HG02588 (cell line): ENCODE measurements around the gene FASTKD3.
"Not testable (repeated sequence)": the region's sequence is repeated elsewhere in the genome, so short reads cannot be mapped to it uniquely, and the experiment has no call there.

Experiments used
- ATAC-seq: cut with Tn5 transposase; IDR thresholded peaks from one replicate; pipeline ENCODE4 v1.9.1; 2021; ENCODE audit warnings: mild to moderate bottlenecking, moderate library complexity; ENCODE audit not compliant: unreplicated experiment

Gene FASTKD3, protein sequence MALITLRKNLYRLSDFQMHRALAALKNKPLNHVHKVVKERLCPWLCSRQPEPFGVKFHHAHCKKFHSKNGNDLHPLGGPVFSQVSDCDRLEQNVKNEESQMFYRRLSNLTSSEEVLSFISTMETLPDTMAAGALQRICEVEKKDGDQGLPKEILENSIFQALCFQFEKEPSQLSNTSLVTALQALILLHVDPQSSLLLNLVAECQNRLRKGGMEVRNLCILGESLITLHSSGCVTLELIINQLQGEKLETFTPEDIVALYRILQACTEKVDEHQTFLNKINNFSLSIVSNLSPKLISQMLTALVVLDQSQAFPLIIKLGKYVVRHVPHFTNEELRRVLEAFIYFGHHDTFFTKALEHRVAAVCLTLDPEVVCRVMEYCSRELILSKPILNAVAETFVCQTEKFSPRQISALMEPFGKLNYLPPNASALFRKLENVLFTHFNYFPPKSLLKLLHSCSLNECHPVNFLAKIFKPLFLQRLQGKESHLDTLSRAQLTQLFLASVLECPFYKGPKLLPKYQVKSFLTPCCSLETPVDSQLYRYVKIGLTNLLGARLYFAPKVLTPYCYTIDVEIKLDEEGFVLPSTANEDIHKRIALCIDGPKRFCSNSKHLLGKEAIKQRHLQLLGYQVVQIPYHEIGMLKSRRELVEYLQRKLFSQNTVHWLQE

DNA sequence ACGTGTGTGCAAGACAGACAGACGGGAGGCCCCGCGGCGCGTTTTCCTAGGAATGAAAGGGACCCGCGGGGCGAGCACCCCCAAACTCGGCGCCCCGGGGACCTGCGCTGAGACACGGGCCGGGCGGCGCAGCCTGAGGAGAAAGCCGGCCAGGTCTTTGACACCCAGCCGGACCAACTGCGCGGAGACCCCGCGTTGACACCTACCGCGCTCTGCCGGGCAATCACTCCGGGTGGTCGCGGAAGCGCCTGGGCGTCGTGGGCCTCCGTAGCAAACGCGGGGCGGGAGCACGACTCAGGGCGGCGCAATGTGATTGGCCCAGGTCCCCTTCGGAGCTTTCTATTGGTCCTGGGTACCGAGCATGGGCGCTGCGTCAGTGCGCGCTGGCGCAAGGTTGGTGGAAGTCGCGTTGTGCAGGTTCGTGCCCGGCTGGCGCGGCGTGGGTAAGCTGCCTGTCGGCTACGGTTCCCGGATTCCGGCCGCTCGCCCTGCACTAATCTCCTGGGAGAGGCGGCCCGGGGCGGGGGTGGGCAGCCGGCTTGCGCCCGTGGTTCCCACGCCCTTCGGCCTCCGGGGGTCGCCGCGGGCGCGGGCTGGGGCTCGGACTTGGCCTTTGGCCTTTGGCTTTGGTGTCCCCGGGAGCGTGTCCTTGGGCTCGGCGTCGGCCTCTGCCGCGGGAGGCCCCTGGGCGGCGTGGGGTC, at the start of gene FASTKD3, which contains the start of gene MTRR:
TSS of gene FASTKD3 (minus strand) at position 259 of the 701 bp plus-strand sequence. CDS start 948 bp downstream, outside the sequence.
TSS of gene MTRR (plus strand) at position 376 of the 701 bp plus-strand sequence. CDS start 1,647 bp downstream, outside the sequence.
- ATAC-seq = peak; percentile 98

DNA sequence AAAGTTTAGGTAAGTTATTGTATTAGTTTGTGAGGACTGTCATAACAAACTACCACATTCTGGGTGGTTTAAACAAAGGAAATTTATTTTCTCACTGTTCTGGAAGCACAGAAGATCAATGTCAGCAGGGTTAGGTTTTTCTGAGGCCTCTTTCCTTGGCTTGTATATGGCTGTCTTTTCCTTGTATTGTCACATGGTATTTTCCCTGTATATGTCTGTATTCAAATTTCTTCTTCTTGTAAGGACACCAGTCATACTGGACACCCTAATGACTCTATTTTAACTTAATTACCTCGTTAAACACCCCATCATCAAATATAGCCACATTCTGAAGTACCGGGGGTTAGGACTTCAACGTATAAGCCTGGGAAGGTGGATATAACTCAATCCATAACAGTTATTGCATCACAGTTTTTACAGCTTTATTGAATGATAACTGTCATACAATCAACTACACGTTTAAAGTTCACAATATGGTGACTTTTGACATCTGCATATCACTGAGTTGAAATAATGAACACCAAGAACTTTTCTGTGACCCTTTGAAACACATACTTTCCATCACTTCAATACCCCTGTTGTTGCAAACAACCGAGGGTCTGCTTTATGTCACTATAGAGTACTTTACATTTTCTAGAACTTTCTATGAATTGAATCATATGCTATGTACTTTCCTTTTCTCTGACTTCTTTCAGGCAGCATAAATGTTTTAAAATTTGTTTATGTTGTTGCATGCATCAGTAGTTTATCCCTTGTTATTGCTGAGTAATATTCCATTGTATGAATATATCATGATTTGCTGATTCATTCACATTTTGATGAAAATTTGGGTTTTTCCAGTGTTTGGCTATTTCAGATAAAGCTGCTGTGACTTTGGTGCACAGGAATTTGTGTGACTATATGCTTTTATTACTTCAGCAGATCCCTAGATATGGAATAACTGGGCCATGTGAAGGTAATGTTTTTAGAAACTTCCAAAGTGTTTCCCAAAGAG, 48.6 kb upstream of the FASTKD3 start:
- no peak for ATAC-seq

DNA sequence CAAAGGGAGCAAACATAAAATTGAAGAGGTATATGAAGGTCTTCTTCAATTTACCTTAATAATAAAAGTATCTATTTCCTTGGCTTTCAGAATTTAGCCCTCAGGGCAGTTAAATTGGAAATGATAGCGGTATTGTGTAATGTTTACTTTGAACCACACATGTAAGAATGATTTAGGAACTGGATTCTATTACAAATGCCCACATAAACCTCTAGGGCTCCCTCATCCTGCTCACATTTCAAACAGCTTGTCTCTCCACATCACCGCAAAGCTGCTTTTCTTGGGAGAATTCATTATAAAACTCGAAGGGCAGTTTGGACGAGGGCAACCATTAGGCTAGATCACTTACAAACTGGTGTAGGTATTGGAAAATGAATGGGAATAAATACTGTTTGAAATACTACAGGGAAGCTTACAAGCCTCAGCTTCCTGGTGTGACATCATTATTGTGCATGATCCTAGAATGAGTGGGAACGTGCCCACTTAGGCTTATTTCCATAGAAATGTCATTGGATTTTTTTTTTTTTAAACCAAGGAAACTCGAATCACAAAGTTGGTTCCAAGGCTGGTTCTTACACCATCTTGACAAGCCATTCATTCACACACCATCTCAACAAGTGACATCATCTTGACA, 47.5 kb upstream of the FASTKD3 start:
- no peak for ATAC-seq

DNA sequence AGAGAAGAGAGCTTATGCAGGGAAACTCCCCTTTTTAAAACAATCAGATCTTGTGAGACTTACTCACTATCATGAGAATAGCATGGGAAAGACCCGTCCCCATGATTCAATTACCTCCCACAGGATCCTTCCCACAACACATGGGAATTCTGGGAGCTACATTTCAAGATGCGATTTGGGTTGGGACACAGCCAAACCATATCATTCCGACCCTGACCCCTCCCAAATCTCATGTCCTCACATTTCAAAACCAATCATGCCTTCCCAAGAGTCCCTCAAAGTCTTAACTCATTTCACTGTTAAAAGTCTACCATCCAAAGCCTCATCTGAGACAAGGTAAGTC, 42.6 kb upstream of the FASTKD3 start:
- not testable (repeated sequence) for ATAC-seq

DNA sequence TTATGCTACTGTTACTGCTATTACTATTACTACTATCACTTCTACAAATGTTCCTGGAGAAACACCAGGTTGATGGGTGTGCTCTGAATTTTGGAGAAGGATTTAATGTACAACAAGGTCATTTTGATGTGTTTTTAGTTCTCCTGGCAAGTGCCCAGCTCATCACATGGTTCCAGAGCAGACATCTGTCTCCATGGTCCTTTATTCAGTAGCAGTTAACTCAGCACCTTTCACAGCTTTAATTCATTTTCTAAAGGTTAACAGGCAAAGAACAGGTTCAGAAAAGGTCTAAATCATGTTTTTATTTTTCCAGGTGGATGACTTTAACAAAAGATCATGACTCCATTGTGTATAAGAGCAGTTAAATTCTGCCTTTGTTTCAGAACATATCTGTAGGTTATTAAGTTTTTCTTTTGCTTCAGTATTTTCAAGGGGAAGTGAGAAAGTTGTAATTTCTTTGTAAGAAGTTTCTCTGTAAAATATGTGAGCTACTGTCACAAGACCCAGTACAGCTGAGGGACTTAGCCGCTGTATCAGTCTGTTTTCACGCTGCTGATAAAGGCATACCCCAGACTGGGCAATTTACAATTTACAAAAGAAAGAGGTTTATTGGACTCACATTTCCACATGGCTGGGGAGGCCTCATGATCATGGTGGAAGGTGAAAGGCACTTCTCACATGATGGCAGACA, 42.1 kb upstream of the FASTKD3 start:
- no peak for ATAC-seq

DNA sequence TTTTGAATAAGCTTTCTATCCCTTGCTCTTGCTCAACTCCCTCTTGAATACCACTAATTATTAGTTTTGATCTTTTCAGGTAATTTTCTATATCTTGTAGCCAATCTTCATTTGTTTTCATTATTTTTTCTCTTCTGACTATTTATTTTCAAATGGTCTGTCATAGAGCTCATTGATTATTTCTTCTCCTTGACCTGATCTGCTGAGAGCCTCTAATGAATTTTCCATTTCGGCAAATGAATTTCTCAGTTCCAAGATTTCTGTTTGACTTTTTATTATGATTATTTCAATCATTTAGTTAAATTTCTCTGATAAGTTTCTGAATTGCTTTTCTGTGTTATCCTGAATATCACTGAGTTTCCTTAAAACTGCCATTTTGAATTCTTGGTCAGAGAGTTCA, 39.5 kb upstream of the FASTKD3 start:
- ATAC-seq = no peak

DNA sequence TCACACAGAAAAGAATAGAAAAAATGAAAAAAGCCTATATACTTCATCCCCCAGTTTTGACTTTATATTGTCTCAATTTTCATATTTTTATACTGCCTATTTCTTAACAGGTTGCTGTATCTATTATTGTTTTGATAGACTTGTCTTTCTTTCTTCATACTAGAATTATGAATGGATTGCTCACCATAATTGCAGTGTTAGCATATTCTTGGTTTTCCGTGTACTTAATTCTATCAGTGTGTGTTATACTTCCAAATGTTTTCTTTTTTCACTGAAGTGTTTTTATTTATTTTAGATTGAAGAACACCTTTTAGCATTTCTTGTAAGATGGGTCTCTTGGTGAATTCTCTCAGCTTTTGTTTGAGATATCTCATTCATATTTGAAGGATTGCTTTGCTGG, 38.8 kb upstream of the FASTKD3 start:
- no peak for ATAC-seq

DNA sequence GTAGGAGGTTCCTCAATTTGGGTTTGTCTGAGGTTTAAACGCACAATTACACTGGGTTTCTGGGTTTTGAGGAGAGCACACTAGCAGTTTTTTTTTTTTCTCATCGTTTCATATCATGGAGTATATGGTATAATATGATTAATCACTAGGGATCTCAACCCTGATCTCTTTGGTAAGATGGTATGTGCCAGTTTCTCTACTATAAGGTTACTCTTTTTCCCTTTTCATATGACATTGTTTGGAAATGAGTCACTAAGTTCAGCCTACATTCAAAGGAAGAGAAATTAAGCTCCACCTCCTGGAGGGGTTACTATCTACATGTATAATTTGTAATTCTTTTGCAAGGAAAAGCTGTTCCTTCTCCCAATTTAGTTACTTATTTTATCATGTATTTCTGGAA, 35.3 kb upstream of the FASTKD3 start:
- ATAC-seq = no peak

DNA sequence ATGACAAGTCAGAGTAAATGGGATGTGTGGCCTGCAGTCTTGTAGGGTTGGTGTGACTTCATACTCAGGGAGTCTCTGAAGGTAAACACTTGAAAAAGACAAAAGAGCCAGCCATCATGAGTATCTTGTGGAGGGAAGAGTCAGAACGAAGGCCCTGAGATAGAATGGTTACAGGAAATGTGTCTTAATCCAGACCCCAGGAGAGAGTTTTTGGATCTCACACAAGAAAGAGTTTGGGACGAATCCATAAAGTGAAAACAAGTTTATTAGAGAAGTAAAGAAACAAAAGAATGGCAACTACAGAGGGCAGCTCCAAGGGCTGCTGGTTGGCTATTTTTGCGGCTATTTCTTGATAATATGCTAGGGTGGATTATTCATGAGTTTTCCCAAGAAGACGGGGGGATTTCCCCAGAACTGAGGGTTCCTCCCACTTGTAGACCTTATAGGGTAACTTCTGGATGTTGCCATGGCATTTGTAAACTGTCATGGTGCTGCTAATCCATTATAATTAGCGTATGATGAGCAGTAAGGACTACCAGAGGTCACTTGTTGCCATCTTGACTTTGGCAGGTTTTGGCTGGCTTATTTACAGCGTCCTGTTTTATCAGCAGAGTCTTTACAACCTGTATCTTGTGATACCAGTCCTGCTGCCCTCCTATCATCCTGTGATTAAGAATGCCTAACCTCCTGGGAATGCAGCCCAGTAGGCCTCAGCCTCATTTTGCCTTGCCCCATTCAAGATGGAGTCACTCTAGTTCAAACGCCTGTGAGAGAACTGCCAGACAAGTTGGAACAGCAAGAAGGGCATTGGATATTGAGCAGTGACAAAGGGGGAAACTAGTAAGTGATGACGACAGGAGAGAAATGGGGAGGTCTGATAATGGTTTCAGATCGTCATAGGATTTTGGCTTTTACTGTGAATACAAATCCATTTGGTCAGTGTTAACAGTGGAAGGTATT, 34.1 kb upstream of the FASTKD3 start:
- ATAC-seq = no peak

DNA sequence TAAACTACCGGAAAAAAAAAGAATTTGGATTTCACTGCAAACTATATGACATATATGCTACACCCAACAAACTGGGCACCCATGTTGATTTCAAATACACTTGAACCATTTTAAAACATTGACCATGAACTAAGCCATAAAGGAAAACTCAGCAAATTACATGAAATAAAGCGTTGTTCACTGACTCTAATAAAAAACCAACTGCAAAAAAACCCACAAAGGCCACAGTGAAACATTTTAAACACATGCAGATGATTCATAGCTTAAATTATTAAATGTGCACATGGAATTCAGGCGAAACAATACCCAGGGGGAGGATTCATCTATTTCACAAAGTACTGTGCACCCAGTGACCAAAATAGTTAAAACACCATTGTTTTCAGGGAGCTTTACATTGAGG, 33.4 kb upstream of the FASTKD3 start:
- no peak for ATAC-seq

DNA sequence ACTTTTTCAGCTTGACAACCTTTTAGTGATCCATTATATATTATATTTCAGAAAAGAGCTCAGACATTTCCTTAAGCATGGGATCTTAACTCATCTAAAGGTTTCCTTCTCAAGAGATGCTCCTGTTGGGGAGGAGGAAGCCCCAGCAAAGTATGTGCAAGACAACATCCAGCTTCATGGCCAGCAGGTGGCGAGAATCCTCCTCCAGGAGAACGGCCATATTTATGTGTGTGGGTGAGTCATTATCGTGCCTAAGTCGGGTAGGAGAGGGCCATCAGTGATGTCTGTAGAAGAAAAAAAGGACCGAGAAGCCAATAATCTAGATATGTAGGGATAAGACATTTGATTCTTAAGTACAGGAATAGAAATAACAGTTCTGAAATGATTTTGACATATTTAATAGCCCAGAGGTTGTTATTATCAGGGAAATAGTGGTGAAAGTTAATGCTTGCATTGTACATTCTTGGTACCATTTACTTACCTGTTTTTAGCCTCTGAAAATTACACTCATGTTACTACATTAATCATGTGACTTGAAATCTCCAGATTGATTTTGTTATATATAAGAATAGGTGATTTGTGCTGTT, 28.3 kb upstream of the FASTKD3 start:
- no peak for ATAC-seq

DNA sequence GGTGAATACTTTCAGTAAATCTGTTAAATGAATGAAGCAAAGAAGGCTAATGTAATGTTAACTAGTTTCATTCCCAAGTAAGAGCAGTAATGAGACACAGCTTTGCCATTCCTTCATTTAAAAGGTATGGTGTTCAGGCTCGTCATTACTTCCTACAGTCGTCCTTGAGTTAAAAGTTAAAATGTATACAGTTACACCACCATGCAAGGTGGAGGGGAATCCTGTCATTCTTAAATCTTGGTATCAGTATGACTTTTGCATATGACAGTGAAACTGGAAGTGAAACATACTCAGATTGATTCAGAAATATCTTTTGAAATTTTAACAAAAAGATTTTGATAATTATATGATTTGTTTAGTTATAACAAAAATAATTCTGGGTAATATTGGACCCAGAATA, 26.0 kb upstream of the FASTKD3 start:
- peak; percentile 99 for ATAC-seq

DNA sequence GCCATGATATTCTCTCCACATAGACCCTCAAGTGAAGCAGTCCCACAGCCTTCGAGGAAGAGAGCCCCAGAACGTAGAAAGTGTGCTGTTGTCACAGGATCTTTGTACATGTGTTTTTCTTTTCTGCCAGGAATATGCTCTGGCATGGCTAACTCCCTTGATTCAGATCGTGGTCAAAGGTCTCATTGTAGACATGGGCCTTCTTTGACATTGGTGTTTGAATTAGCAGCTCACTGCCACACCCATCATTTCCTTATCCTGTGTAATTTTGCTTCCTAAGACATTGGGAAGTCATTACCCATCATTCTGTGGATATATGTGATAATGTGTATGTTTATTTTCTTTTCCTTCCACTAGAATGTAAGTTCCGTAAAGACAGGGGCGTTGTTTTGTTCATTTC, 25.6 kb upstream of the FASTKD3 start:
- no peak for ATAC-seq

DNA sequence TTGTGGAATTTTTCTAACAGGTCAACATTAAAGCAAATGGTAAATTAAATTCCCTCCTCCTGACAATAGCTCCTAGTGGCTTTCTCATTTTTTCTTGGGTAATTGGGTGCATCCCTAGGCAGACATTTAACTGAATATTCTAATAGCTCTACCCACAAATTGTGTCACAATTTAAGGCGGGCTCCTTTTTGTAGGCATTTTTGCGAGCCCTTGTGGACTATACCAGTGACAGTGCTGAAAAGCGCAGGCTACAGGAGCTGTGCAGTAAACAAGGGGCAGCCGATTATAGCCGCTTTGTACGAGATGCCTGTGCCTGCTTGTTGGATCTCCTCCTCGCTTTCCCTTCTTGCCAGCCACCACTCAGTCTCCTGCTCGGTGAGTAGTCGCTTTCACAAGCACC, 20.1 kb upstream of the FASTKD3 start:
- ATAC-seq = no peak

DNA sequence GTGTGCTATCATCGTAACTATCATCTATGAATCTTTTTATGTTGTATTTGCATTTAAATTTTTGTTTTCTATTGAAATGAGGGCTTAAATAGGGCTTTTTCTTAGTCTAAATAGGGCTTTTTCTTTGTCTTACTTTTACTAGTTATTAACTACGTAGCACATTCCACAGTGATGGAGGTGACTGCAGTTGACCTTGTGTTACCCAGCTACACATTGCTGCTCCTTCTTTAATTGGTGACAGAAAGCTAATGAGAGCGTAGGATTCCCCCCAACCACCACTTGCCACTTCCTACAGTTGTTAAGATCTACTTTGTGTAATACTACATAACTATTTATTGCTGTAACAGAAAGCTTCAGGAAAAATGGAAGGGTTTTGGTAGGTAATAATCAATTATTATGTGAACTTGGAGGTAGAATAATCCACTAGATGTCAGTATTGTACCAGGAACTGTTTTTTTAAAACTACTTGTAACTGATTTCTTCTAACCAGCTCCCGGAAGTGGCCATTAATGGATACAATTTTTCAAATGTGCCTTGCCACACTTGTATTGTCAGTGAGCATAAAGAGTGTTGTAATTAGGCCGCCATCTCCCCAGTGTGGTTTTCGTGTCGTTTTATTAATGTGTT, 18.1 kb upstream of the FASTKD3 start:
- ATAC-seq = peak; percentile 60

DNA sequence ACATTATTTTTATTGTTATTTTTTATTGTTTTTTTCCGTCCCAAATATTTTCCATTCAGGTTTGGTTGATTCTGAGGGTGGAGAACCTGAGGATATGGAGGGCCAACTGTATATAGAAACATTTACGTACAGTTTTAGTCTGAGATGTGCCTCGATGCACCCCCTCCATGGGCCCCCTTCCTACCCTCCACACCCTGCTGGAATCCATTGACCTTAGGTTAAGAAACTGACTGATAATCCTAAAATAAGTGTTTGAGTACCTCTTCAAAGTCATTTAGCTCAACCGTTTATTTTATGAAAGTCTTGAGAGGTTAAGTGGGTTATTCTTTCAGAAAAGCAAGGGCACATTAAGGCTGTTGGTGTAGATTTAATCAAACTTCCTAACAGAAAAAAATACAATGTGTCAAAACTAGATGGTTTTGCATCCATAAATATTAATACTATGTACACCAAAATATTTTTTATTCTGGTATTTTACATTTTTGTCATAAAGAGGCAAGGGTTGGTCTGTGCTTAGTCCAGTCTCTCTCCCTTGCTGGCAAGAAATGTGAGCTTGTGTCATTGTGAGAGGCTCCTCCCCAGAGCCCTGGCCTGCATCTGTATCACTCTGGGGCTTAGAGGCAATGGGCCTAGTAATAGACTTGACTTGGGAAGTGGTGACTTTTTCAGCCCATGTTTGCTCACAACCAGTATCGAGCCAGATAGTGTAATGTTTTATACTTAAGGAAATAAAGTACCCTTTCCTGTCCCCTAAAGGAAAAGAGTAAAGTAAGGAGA, 15.8 kb upstream of the FASTKD3 start:
- ATAC-seq = no peak

DNA sequence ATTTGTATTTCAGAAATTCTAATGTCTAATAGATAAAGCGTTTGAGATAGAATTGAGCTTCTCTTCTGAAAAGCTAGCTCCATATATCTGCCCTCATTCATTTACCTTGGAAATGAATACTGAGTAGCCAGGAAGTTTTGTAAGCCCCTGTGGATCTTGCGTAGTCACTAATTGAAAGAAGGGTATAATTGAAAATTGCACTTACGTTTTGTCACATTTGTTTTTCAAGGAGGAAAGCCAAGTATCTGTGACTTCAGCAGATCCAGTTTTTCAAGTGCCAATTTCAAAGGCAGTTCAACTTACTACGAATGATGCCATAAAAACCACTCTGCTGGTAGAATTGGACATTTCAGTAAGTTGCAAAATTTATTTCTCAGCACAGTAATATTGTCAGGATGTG, 14.1 kb upstream of the FASTKD3 start:
- ATAC-seq = no peak
